Neural cell (in vitro differentiated cells): Measurements from ENCODE around the gene MGLL. TPM values are rescaled to one million over a fixed set of nuclear protein-coding genes. Genes with fewer than 3 reads are reported as not detected.

ENCODE experiments used
- H2AFZ ChIP-seq: fragments of 200-600, 300-800 bp; sonication (generic), shearing (Covaris generic); 2 replicates; pipeline ENCODE4 v1.6.0; 2014; ENCODE audit warnings: low read depth, mild to moderate bottlenecking, antibody characterized with exemption, low read length, moderate library complexity
- H3F3A ChIP-seq: fragments of 200-600 bp; shearing (Covaris generic); 2 replicates; pipeline ENCODE4 v1.6.1; 2016; ENCODE audit warnings: mild to moderate bottlenecking, moderate library complexity, mixed read lengths, antibody characterized with exemption, low read length; ENCODE audit not compliant: insufficient read depth, poor library complexity, severe bottlenecking
- H3K27ac ChIP-seq: fragments of 200-600, 300-800 bp; sonication (generic), shearing (Covaris generic); 2 replicates; pipeline ENCODE4 v1.5.1; 2014; ENCODE audit warnings: mild to moderate bottlenecking, low read length, moderate library complexity
- H3K27me3 ChIP-seq: fragments of 300-800, 200-600 bp; sonication (generic), shearing (Covaris generic); 2 replicates; pipeline ENCODE4 v1.6.0; 2014; ENCODE audit warnings: mild to moderate bottlenecking, low read depth, low read length, moderate library complexity; ENCODE audit not compliant: insufficient read depth
- H3K36me3 ChIP-seq: fragments of 300-800, 200-600 bp; sonication (generic), shearing (Covaris generic); 2 replicates; pipeline ENCODE4 v1.5.1; 2014; ENCODE audit warnings: mild to moderate bottlenecking, antibody characterized with exemption, low read length, moderate library complexity; ENCODE audit not compliant: insufficient read depth
- H3K4me2 ChIP-seq: fragments of 300-800, 200-600 bp; sonication (generic), shearing (Covaris generic); 2 replicates; pipeline ENCODE4 v1.6.0; 2014; ENCODE audit warnings: mild to moderate bottlenecking, low read length
- H3K4me3 ChIP-seq: fragments of 300-800, 200-600 bp; sonication (generic), shearing (Covaris generic); 2 replicates; pipeline ENCODE4 v1.5.1; 2014; ENCODE audit warnings: mild to moderate bottlenecking, low read length, moderate library complexity
- H3K79me2 ChIP-seq: fragments of 200-600 bp; shearing (Covaris generic); replicated peaks from 2 replicates; pipeline ENCODE4 v1.6.0; 2014; ENCODE audit warnings: mild to moderate bottlenecking, low read length, moderate library complexity; ENCODE audit not compliant: insufficient read depth
- H3K9ac ChIP-seq: fragments of 300-800, 200-600 bp; sonication (generic), shearing (Covaris generic); 2 replicates; pipeline ENCODE4 v1.6.1; 2016; ENCODE audit warnings: mild to moderate bottlenecking, low read length, mixed read lengths
- H3K9me2 ChIP-seq: fragments of 200-600 bp; shearing (Covaris generic); 2 replicates; pipeline ENCODE4 v1.6.1; 2016; ENCODE audit warnings: mild to moderate bottlenecking, low read length, mixed read lengths; ENCODE audit not compliant: insufficient read depth
- H3K9me3 ChIP-seq: fragments of 200-600, 300-800 bp; sonication (generic), shearing (Covaris generic); 2 replicates; pipeline ENCODE4 v1.6.1; 2016; ENCODE audit warnings: mild to moderate bottlenecking, mixed run types, low read length, moderate library complexity, mixed read lengths
- H4K20me1 ChIP-seq: fragments of 200-600 bp; shearing (Covaris generic); 2 replicates; pipeline ENCODE4 v1.6.1; 2016; ENCODE audit warnings: mild to moderate bottlenecking, mixed run types; ENCODE audit not compliant: insufficient read depth
- CTCF ChIP-seq: fragments of 450-650 bp; IDR thresholded peaks from 2 replicates; pipeline ENCODE4 v1.5.1; 2014; ENCODE audit warnings: antibody characterized with exemption, mild to moderate bottlenecking, moderate library complexity; ENCODE audit not compliant: poor library complexity, severe bottlenecking
- EP300 ChIP-seq: fragments of 450-650 bp; conservative IDR thresholded peaks from 2 replicates; pipeline ENCODE4 v1.6.1; 2014; ENCODE audit warnings: antibody characterized with exemption, mild to moderate bottlenecking, moderate library complexity; ENCODE audit not compliant: poor library complexity, severe bottlenecking
- EZH2 ChIP-seq: fragments of 200-600, 300-800 bp; shearing (Covaris generic), sonication (generic); IDR thresholded peaks from 2 replicates; pipeline ENCODE4 v1.6.1; 2014; ENCODE audit warnings: antibody characterized with exemption, low read length, borderline replicate concordance, mild to moderate bottlenecking; ENCODE audit not compliant: insufficient read depth, poor library complexity, severe bottlenecking
- MXI1 ChIP-seq: fragments of 450-650 bp; conservative IDR thresholded peaks from 2 replicates; pipeline ENCODE4 v1.6.1; 2014; ENCODE audit warnings: antibody characterized with exemption, mild to moderate bottlenecking; ENCODE audit not compliant: poor library complexity, severe bottlenecking
- POLR2AphosphoS5 ChIP-seq: IDR thresholded peaks from 2 replicates; pipeline ENCODE4 v1.6.1; 2012
- RAD21 ChIP-seq: fragments of 450-650 bp; conservative IDR thresholded peaks from 2 replicates; pipeline ENCODE4 v1.6.1; 2014; ENCODE audit warnings: antibody characterized with exemption, mild to moderate bottlenecking, moderate library complexity
- REST ChIP-seq: IDR thresholded peaks from 2 replicates; pipeline ENCODE4 v1.6.1; 2012; ENCODE audit warnings: borderline replicate concordance
- SMC3 ChIP-seq: fragments of 450-650 bp; conservative IDR thresholded peaks from 2 replicates; pipeline ENCODE4 v1.6.1; 2014; ENCODE audit warnings: antibody characterized with exemption, mild to moderate bottlenecking, moderate library complexity; ENCODE audit not compliant: poor library complexity
- TAF1 ChIP-seq: IDR thresholded peaks from 2 replicates; pipeline ENCODE4 v1.6.1; 2012; ENCODE audit warnings: low read depth
- polyA plus RNA-seq: library from polyadenylated mRNA; depleted of rRNA; stranded (reverse); fragments of >200 nt; gene quantifications from 2 replicates; pipeline ENCODE4 v1.2.3, GENCODE V29; 2014

The MGLL gene
- polyA plus RNA-seq, 1 donor from 2014 or later, result 2.0 TPM

GRCh38 chr3:127777921-127778656 lies 44.2 kb downstream of the MGLL start:
- Histone ChIP-seq H3K27ac (no peak overlapping the region), H3K36me3 (no peaks in the 10 kb centered on the region), H4K20me1 (no peaks in the 10 kb centered on the region), H3K4me2 (no peak overlapping the region), H3K9me3 (no peaks in the 10 kb centered on the region), H3K79me2 (no peaks in the 10 kb centered on the region), H3K9ac (no peak overlapping the region), H3K4me3 (no peak overlapping the region), H3K9me2 (no peaks in the 10 kb centered on the region), H3F3A (no peaks in the 10 kb centered on the region), H2AFZ (no peak overlapping the region), H3K27me3 (no peaks in the 10 kb centered on the region)
- no peak for TF ChIP-seq MXI1
- TF ChIP-seq RAD21, result no peak
- TF ChIP-seq REST, result no peak
- TF ChIP-seq CTCF, result no peak

GRCh38 chr3:127777332-127777731 lies 45.0 kb downstream of the MGLL start:
- Histone ChIP-seq H4K20me1 (no peaks in the 10 kb centered on the region), H3K9me3 (no peaks in the 10 kb centered on the region), H2AFZ (no peak overlapping the region), H3K36me3 (no peaks in the 10 kb centered on the region), H3K27ac (no peak overlapping the region), H3K27me3 (no peaks in the 10 kb centered on the region), H3K79me2 (no peaks in the 10 kb centered on the region), H3K4me2 (no peak overlapping the region), H3K4me3 (no peak overlapping the region), H3K9ac (no peak overlapping the region), H3F3A (no peaks in the 10 kb centered on the region), H3K9me2 (no peaks in the 10 kb centered on the region)
- TF ChIP-seq EP300, result no peak
- no peak for TF ChIP-seq RAD21
- no peak for TF ChIP-seq SMC3
- no peak for TF ChIP-seq REST
- TF ChIP-seq TAF1, result no peak
- TF ChIP-seq POLR2AphosphoS5, result no peak
- no peak for TF ChIP-seq EZH2
- TF ChIP-seq MXI1, result no peak
- TF ChIP-seq CTCF, result no peak
